ENCODE results near the gene DSCAML1. TPM values are rescaled to one million over a fixed set of nuclear protein-coding genes. Genes with fewer than 3 reads are reported as not detected.

DSCAML1 gene
- total RNA-seq, 1 experiment from 2014 or later, result not detected

- ATAC-seq (no peak), DNase-seq (no peak)
- Histone ChIP-seq H2AFZ (ENCODE audit: low read length) (no peak overlapping the region), H3K4me3 (ENCODE audit: low read length) (no peak overlapping the region), H3K9me2 (replicated peaks; ENCODE audit: low read length) (no peaks in the 10 kb centered on the region), H3K4me2 (ENCODE audit: low read length) (no peak overlapping the region), H4K20me1 (ENCODE audit: low read length) (no peaks in the 10 kb centered on the region), H3F3A (ENCODE audit: low read length, unreplicated experiment) (no peaks in the 10 kb centered on the region), H3K9me3 (ENCODE audit: low read length) (no peaks in the 10 kb centered on the region), H3K79me2 (ENCODE audit: low read length) (no peaks in the 10 kb centered on the region), H3K4me1 (ENCODE audit: insufficient read depth, low read length) (no peaks in the 10 kb centered on the region), H3K36me3 (ENCODE audit: low read depth, low read length) (0 out of 2 replicates have a peak, but pooled peaks cover 2% of the 10 kb centered on the region), H3K27me3 (ENCODE audit: low read length) (no peaks in the 10 kb centered on the region), H3K27ac (ENCODE audit: low read length) (no peak overlapping the region), H3K9ac (ENCODE audit: low read length) (no peak overlapping the region)
- no TSS peak for BruUV-seq (replicated peaks)
- intact Hi-C loops (cut with micrococcal nuclease), result no loop called here
- POLR2A ChIA-PET (ENCODE audit: unreplicated experiment), result no interaction called here
- CTCF ChIA-PET, result no interaction called here
- no peak for TF ChIP-seq EZH2 (IDR thresholded peaks at IDR 0.05; ENCODE audit: low read length, unreplicated experiment)
- TF ChIP-seq, protein P1, sequence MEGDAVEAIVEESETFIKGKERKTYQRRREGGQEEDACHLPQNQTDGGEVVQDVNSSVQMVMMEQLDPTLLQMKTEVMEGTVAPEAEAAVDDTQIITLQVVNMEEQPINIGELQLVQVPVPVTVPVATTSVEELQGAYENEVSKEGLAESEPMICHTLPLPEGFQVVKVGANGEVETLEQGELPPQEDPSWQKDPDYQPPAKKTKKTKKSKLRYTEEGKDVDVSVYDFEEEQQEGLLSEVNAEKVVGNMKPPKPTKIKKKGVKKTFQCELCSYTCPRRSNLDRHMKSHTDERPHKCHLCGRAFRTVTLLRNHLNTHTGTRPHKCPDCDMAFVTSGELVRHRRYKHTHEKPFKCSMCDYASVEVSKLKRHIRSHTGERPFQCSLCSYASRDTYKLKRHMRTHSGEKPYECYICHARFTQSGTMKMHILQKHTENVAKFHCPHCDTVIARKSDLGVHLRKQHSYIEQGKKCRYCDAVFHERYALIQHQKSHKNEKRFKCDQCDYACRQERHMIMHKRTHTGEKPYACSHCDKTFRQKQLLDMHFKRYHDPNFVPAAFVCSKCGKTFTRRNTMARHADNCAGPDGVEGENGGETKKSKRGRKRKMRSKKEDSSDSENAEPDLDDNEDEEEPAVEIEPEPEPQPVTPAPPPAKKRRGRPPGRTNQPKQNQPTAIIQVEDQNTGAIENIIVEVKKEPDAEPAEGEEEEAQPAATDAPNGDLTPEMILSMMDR (conservative IDR thresholded peaks at IDR 0.05; ENCODE audit: low read depth, low read length), result no peak
Measured at GRCh38 chr11:117413616-117414015, 383.4 kb downstream of the DSCAML1 start.

DNA sequence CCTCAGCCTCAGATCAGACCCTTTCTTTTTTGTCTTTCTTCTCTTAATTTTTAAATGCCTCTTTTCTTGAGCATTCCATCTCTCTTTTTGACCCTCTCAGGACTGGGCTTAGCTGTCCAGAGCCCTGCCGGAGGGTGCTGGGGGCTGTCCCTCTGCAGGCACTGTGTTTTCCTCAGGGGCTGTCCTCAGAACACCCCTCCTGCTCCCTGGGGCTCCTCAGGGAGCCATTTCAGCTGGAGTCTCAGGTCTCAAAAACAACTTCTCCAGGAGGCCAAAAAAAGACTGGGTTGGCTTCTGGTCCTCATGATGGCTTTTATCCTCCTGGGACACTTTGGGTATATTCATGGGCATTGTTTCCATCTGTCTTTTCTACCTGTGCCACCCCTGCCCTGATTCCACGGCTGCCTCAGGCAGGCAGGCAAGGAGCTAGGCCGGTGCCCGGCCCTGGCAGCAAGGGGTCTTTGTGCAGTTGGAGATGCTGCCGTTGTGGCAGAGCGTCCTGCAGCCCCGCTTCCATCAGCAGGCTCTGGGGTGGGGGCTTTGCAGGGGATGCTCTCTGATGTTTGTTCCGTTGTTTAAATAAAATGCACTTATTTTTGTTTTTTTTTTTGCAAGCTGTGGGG is 384.3 kb downstream of the DSCAML1 start:
- ATAC-seq, result no peak
- Histone ChIP-seq H3K36me3 (ENCODE audit: low read depth, low read length) (peaks cover 8% of the 10 kb centered on the region; the same call in 1 of the 2 replicates), H3K4me1 (ENCODE audit: insufficient read depth, low read length) (no peaks in the 10 kb centered on the region), H3K4me3 (ENCODE audit: low read length) (no peak overlapping the region), H3K4me2 (ENCODE audit: low read length) (no peak overlapping the region), H3K79me2 (ENCODE audit: low read length) (no peaks in the 10 kb centered on the region), H3F3A (ENCODE audit: low read length, unreplicated experiment) (no peaks in the 10 kb centered on the region), H3K9ac (ENCODE audit: low read length) (no peak overlapping the region), H3K9me2 (replicated peaks; ENCODE audit: low read length) (no peaks in the 10 kb centered on the region), H2AFZ (ENCODE audit: low read length) (no peak overlapping the region), H3K9me3 (ENCODE audit: low read length) (no peaks in the 10 kb centered on the region), H4K20me1 (ENCODE audit: low read length) (no peaks in the 10 kb centered on the region), H3K27ac (ENCODE audit: low read length) (no peak overlapping the region), H3K27me3 (ENCODE audit: low read length) (no peaks in the 10 kb centered on the region)
- ChIA-PET POLR2A (ENCODE audit: unreplicated experiment) (no interaction called here), CTCF (no interaction called here)
- DNase-seq, result no peak
- TF ChIP-seq EZH2phosphoT487 (IDR thresholded peaks at IDR 0.05; ENCODE audit: borderline replicate concordance, low read length) (no peak), EZH2 (IDR thresholded peaks at IDR 0.05; ENCODE audit: low read length, unreplicated experiment) (no peak)
- TF ChIP-seq, protein P1 (conservative IDR thresholded peaks at IDR 0.05; ENCODE audit: low read depth, low read length), result no peak
- BruUV-seq (replicated peaks), result no TSS peak
- intact Hi-C loops (cut with micrococcal nuclease), result no loop called here

- POLR2A ChIA-PET (ENCODE audit: unreplicated experiment), result no interaction called here
- Histone ChIP-seq H3F3A (ENCODE audit: low read length, unreplicated experiment) (no peaks in the 10 kb centered on the region), H3K36me3 (ENCODE audit: low read depth, low read length) (peaks cover 10% of the 10 kb centered on the region; the same call in 1 of the 2 replicates), H4K20me1 (ENCODE audit: low read length) (no peaks in the 10 kb centered on the region), H2AFZ (ENCODE audit: low read length) (no peak overlapping the region), H3K4me2 (ENCODE audit: low read length) (no peak overlapping the region), H3K4me3 (ENCODE audit: low read length) (no peak overlapping the region), H3K9ac (ENCODE audit: low read length) (no peak overlapping the region), H3K9me3 (ENCODE audit: low read length) (no peaks in the 10 kb centered on the region), H3K27ac (ENCODE audit: low read length) (no peak overlapping the region), H3K4me1 (ENCODE audit: insufficient read depth, low read length) (no peaks in the 10 kb centered on the region), H3K27me3 (ENCODE audit: low read length) (no peaks in the 10 kb centered on the region), H3K9me2 (replicated peaks; ENCODE audit: low read length) (no peaks in the 10 kb centered on the region), H3K79me2 (ENCODE audit: low read length) (no peaks in the 10 kb centered on the region)
- no peak for TF ChIP-seq EZH2 (IDR thresholded peaks at IDR 0.05; ENCODE audit: low read length, unreplicated experiment)
- TF ChIP-seq EZH2phosphoT487 (IDR thresholded peaks at IDR 0.05; ENCODE audit: borderline replicate concordance, low read length), result no peak
- TF ChIP-seq, protein P1 (conservative IDR thresholded peaks at IDR 0.05; ENCODE audit: low read depth, low read length), result no peak
- CTCF ChIA-PET, result no interaction called here
- no peak for ATAC-seq
- intact Hi-C loops (cut with micrococcal nuclease), result no loop called here
- BruUV-seq (replicated peaks), result TSS peak; percentile 13
- no peak for DNase-seq
Measured at GRCh38 chr11:117412176-117412575, 384.8 kb downstream of the DSCAML1 start.
